IPS DF 19.7 (cell line): ENCODE measurements around the gene ARL15.
"Not testable (repeated sequence)": the region's sequence is repeated elsewhere in the genome, so short reads cannot be mapped to it uniquely, and the experiment has no call there.

Source experiments
- DNase-seq: peaks from one replicate; pipeline ENCODE4 v3.0.0-alpha.2; 2013; ENCODE audit warnings: low read depth, low spot score

The ARL15 gene

DNA sequence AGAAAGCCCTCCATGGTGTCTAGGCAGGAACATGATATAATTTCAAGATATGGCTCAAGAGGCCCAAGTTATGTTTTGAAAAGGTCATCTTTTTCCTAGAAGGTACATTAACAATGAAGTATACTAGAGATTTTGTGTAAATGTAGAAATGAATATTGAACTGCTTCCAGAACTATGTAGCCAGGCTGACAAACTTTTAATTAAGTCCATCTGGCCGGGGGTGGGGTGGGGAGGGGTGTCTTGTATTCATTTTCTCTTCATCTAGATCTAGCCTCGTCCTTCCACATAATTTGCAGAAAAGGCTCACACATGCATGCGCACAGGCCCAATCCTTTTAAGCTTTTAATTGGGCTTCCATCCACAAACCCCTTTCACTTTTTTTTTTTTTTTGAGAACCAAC lies 323.3 kb downstream of the ARL15 start:
- DNase-seq = no peak

- no peak for DNase-seq
Measured at GRCh38 chr5:53985796-53986195, 324.6 kb downstream of the ARL15 start.

DNA sequence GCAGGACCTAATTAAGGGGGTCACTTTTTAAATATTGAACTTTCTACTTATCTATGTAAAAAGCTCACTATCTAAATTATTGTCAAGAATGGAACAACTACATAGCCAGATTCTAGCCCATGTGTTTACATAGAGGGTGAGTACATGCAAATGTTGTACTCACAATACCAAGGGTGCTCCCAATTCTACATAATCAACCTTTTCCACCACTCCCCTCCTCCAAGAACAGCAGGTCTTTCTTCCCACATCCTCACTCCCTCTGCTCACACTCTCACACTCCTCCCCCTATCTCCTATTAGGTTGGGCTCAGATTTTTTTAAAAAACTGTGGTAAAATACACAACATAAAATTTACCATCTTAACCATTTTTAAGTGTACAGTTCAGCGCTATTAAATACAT lies 325.4 kb downstream of the ARL15 start:
- no peak for DNase-seq

DNA sequence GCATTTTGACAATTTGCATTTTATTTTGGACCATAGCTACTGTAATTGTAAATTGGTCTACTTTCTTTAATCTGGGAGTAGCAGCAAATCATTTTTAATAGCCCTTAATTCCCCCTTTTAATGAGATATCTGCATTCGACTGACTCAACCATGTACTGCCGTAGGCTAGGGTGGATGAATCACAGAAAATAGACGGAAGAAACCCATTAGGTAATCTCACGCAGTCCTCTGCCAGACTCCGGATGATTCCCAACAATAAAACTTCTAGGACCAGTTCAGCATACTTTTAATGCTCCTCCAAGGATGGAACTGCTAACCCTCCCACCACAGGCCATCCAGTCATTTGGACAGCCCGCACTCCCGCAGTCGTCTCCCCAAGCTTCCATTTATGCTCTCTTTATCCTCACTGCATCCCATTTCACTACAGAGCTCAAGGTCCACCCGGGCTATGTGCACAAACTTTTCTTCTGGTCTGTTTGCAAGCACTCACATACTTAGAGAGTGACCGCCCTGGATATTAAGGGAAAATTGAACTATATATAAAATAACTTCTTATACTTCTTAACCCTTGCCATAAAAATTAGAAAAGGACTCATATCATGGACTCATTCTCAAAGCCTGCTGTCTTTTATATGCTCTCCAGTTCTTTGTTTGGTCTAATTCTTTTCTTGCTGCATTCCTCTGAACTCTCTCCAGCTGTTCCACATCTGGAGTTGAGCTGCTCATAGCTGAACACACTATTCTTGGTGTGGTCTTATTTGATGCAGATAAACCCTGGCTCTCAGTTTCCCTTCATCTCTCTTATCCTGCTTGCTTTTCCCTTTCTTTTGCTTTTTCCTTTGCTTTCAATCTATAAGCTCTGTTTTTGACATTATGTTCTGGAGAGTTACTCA lies 326.6 kb downstream of the ARL15 start:
- DNase-seq = no peak

GRCh38 chr5:53982319-53982718 lies 328.1 kb downstream of the ARL15 start:
- not testable (repeated sequence) for DNase-seq

- no peak for DNase-seq
Measured at GRCh38 chr5:53980061-53980460, 330.3 kb downstream of the ARL15 start.

- no peak for DNase-seq
Measured at GRCh38 chr5:53974021-53974420, 336.4 kb downstream of the ARL15 start.

GRCh38 chr5:53972314-53972713 lies 338.1 kb downstream of the ARL15 start:
- no peak for DNase-seq

DNA sequence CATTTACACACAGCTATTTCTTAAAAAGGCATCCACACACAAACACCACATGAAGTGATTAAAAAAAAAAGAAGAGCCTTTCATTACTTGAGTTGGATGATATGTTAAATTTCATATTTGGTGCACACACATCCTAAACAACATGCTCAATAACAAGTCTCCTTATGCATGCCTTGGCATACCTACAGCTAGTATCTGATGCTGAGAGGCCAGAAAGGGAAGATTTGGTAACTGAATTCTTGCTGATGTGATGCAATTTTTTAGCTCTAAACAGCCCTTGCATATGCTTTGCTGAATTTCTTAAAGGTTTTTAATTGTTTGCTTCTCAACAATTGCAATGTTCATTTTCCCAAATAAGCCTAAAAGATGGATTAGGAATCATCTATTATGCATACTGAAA lies 338.8 kb downstream of the ARL15 start:
- DNase-seq = no peak

GRCh38 chr5:53971131-53971530 lies 339.2 kb downstream of the ARL15 start:
- no peak for DNase-seq

GRCh38 chr5:53970475-53970874 lies 339.9 kb downstream of the ARL15 start:
- no peak for DNase-seq

- DNase-seq = no peak
Measured at GRCh38 chr5:53969176-53969730, 341.1 kb downstream of the ARL15 start.

DNA sequence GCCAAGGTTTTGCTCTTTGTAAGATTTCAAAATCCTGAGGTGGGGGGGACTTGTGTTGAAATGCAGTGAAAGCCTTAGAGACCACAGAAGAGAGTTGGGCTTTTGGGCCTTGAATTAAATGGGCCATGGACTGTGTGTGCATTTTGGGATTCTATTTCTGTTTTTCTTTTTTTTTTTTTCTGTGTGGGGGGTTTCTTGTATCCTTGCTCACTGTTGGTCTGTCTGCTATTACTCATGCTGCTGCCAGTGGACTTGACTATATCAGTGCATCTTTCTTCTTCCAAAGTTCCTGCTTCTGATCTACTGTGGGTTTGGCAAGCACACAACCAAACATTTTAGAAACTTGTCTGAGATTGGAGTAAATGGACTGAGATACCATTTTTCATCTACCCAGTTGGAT lies 344.9 kb downstream of the ARL15 start:
- DNase-seq = no peak

DNA sequence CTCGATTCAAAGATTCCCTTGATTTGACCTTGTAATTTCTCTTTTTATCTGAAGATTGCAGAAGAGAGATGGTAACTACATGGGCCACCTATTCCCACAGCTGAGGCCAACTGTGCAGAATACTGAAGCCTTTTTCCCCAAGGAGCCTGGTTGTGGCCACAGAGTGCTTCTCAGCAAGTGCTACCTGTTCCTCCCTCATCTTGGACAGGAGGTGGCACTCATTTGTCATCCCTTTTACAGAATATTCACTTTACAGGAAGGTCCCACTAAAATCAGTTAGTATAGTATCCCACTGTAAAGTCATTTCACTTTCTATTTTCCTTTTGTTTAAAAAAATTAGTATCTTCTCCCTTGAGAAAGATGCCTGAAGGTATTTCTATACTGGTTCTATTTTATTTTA lies 346.4 kb downstream of the ARL15 start:
- no peak for DNase-seq

DNA sequence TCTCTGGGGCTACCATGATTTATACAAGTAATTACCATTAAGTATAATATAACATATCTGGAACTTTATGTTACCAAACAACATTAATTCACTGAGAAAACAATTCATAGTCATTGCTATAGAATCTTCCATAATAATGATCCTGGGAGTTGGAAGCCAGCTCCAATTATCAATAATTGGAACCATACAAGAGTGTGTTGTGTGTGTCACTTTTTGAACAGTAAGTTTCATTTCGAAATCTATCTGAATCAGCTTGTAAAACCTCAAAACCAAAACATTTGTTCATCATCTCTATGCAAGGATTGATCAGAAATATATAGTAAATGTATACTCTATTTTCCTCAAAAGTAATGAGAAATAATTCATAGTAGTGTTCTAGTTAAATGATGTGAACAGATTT lies 348.1 kb downstream of the ARL15 start:
- DNase-seq = no peak

GRCh38 chr5:53956632-53957031 lies 353.7 kb downstream of the ARL15 start:
- no peak for DNase-seq

GRCh38 chr5:53956196-53956595 lies 354.2 kb downstream of the ARL15 start:
- DNase-seq = no peak

DNA sequence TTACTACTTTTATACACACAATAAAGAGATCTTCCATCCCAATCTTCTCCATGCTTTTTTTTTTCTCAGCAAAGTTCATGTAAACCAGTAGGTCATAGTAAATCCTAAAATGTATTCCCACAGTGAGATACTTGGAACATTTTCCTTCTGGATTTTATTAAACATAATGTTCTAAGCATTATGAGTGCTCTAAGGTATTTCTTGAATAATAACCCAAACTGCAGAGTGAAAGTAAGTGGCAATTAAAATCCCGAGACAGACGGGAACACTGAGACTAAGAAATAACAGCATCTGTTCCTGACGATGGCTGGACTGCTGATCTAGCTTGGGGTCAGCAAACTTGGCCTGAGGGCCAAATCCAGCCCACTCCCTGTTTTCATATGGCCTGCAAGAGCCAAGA lies 359.8 kb downstream of the ARL15 start:
- no peak for DNase-seq

- DNase-seq = no peak
Measured at GRCh38 chr5:53948598-53948997, 361.8 kb downstream of the ARL15 start.

DNA sequence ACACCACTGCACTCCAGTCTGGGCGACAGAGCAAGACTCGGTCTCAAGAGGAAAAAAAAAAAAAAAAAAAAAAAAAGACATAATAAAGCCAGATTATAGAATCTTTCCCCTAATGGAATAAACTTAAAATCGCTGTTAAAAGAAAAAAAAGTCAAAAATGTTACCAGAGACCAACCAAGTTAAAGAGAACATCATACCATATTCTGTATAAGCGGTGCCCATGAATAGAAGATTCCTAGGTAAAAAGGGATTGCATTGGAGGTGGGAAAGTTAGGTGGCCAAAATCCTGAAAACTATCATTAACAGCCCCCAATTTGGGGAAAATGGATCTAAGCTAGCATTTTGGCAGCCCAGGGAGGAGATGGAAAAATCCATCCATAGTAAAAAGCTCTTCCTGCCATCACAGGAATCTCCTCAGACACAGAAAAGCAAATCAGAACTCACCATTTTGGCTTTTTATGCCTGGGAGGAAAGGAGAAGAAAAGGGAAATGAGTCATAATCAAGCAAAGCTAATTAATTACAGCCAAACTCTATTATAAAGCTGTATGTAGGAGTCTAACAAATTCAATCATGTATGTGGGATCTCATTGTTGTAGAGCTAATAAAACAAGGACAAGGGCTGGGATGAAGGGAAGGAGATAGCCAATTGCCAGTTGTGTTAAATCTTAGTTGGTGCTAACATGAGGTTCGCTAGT lies 363.8 kb downstream of the ARL15 start:
- no peak for DNase-seq

- DNase-seq = no peak
Measured at GRCh38 chr5:53944981-53945380, 365.4 kb downstream of the ARL15 start.

DNA sequence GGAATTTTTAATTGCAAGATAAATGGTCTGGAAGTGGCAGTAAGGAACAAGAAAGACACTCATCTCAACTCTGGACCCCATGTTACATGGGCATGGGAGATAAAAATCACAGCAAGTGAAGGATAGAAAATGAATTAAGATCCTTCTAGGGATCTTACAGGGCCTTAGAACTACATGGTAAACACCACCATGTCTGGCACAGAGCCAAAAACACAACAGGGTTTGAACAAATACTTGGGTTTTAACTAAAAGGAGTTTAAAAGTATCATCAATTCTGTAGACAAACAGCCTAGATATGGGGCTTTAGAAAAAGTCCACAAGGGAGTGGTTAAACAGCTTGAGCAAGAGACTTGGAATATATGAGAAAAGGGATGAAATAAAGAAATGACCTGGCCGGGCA lies 366.4 kb downstream of the ARL15 start:
- no peak for DNase-seq

DNA sequence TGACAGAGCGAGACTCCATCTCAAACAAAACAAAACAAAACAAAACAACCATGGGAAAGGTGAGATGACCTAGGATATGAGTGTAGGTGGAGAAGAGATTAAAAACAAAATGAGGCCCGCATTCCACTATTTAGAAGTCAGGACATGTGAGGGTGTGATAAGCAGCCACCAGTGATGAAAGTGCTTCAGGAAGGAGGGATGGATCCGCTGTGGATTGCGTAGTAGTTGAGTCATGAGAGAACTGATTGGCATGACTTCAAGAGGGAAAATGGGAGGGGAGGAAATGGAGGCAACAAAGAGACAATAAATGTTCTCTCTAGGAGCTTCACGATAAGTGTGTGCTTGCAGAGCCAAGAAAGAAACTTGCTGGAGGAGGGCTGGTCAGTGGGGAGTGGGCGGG lies 367.6 kb downstream of the ARL15 start:
- DNase-seq = no peak
